22Rv1 (cell line): ENCODE data around the gene TYMP.

Source experiments
- ZFX ChIP-seq: fragments of 450-650 bp; IDR thresholded peaks from 2 replicates; pipeline ENCODE4 v1.6.1; 2017; ENCODE audit warnings: antibody characterized with exemption, borderline replicate concordance
- TF ChIP-seq, protein P1 (sequence below): fragments of 450-650 bp; IDR thresholded peaks from 2 replicates; pipeline ENCODE4 v1.5.1; 2017; ENCODE audit warnings: mild to moderate bottlenecking

DNA sequence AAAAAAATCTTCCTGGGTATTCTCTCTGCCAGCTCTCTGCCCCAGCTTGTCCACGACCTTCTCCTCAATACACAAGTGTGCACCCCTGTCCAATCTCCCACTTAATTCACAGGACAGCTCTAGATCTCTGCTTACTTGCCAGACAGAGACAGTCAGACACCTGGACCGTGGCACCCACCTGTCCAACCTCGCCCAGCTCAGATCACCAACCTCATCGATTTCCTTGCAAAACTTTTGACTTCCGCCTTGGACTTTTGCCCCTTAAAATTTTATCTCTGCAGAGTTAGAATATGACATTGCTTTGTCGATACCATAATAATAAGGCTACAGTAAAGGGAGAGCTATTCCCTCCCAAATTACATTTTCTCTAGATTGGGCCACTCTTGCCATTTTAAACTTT lies 32.7 kb downstream of the TYMP start:
- no peak for TF ChIP-seq ZFX
- TF ChIP-seq, protein P1, sequence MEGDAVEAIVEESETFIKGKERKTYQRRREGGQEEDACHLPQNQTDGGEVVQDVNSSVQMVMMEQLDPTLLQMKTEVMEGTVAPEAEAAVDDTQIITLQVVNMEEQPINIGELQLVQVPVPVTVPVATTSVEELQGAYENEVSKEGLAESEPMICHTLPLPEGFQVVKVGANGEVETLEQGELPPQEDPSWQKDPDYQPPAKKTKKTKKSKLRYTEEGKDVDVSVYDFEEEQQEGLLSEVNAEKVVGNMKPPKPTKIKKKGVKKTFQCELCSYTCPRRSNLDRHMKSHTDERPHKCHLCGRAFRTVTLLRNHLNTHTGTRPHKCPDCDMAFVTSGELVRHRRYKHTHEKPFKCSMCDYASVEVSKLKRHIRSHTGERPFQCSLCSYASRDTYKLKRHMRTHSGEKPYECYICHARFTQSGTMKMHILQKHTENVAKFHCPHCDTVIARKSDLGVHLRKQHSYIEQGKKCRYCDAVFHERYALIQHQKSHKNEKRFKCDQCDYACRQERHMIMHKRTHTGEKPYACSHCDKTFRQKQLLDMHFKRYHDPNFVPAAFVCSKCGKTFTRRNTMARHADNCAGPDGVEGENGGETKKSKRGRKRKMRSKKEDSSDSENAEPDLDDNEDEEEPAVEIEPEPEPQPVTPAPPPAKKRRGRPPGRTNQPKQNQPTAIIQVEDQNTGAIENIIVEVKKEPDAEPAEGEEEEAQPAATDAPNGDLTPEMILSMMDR: no peak
